HL-60/S4 treated with phorbol 12-myristate 13-acetate at 8.2 ng/mL for 4 days and 3 days (cell line): ENCODE measurements around the gene YKT6.

Experiments
- in situ Hi-C: fragments of 300-500 bp; cut with MboI; formaldehyde crosslinking; loops from 2 replicates; pipeline ENCODE4 v1.15.0; 2022; ENCODE audit warnings: low sequenced_read_pairs

YKT6 gene

DNA sequence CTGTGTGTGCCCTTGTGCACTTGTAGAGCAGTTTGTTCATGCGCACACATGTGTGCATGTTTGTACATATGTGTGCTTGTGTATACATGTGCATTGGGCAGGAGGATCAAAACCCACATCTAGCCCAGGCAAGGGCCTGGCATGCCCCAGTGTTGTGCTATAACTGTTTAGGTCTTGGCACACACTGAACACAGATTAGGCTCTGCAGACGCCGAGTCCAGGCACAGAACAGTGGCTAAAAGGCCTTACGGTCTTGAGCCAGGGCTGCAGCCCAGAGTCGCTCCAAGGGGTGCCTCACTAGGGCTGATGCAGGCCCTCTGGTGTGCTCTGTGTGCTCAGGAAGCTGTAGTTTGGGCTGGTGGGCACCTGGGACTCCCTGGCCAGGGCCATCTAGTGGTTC is 55.7 kb downstream of the YKT6 start:
- in situ Hi-C loops: no loop called here

DNA sequence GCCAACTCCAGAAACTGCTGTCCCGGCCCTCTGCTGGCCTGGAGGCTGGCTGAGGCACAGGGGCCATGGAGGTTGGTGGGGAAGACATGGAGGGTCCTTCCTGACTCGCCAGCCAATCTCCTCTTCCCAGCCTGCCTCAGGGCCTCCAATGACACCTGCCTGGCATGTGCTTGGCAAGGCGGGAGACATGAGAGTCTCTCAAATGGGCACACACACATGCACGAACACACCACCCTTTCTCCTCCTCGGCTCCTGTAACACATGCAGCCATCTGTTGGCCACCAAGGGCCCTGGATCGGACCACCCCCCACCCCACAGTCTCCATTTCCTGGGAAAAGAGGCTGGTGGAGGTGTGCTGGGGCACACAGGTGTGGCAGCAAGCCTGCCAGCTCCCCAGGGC is 56.4 kb downstream of the YKT6 start:
- in situ Hi-C loops: no loop called here

DNA sequence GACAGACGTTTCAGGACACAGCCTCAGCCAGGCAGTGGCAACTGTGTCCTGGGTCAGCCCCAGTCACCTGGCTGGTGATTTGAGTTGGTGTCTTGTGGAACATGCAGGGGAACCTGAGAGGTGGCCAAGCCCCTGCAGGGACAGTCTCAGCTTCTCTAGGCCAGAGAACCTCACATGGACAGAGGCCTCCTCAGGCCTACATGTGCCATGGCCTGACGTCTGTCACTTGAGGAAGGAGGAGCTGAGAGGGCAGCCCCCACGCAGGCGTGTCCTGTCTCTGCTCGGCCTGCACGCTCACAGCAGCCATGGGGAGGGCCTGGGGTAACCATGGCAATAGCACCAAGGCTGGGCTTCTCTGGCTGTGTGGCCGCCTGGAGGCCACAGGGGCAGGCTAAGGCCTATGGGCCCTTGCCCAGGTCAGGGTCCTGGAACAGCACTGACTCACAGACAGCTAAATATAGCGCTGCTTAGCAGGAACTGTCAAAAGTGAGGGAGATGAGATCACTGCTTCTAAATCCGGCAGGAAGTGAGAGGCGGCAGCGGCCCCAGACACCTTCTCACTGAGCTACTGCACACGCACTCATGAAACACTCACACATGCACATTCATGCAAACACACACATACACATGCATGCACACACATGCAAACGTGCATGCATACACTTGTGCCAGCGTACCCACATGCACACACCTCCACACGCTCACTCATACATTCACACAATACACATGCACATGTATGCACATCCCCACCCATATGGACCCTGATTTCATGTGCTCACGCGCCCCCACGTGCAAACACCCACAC is 57.0 kb downstream of the YKT6 start:
- in situ Hi-C loops: no loop called here

DNA sequence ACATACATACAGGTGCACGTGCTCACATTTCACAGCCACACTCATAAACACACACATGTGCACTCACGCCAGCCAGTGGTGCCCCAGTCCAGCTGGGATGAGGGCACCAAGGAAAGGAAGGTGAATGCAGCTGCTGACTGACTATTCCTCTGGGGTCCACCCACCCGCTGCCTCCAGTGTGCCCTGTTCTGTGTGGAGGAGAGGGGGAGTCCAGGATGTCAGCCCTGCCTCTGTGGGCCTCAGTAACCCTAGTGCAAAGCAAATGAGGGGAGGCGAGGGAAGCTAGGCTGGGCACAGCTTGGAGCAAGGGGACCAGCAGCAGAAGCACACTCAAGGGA is 57.6 kb downstream of the YKT6 start:
- in situ Hi-C loops: no loop called here

DNA sequence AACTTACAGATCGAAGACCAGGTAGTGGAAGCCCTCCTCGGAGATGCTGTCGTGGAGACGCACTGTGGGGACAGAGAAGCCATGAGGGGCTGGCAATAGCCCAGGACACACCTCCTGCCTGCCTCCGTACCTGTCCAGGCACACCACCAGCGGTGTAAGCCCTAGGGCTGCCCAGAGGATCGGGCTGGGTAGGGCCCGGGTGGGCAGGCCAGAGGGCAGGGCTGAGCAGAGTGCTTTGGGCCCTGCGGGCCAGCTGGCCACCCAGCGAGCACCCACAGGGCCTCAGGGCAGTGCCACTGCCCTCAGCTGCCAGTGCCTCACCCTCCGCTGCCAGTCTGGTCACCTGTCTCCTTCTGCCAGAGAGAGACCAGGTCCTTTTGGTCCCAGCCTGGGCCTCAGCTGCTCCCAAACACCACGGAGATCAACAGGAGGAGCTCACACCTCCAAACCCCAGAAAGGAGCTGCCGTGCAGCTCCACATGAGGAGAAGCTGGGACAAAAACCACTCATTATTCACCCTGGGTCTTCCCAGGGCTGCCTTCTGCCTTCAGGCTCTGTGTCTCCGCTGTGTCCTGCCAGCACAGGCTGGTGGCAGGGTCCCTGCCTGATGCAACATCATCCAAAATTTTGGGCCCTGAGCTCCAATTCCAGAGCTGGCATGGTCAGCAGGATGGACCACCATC is 58.2 kb downstream of the YKT6 start:
- in situ Hi-C loops: no loop called here

DNA sequence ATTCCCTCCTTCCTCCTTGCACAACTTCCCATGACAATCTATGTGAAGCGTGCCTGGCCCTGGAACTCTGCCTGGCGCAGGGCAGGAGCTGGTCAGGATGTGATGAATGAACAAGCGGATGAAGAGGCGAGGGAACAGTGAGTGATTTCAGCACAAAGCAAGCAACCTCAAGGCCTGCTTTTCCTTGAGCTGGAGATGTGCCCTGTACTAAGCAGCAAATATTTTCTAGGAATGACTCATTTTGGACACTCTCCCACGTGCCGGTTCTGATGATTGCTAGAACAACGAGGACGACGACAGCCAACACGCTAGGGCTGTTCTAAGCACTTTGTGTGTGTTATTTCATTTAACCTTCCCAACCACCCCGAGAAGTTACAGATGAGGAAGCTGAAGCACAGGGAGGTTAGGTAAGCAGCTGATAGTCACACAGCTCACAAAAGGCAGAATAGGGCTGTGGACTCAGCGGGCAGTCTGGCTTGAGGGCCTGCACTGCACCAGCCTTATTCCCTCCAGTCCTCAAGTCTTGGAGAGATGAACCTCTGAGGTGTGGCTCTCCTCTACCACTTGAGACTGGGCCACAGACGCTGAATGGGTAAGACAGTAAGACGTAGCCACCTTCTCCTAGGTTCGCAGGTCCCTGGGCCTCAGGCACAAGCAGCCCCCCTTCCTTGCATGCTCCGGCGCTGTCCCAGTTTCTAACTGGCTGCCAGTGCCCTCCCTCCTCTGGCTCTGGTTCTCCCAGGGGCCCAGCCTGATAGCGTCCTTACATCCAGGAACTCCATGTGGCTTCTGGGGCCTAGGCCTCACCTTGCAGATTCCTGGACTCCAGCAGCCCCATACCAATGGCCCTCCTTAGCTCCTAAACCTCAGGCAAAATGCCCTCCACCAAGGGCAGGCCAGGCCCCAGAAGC is 59.0 kb downstream of the YKT6 start:
- in situ Hi-C loops: no loop called here

DNA sequence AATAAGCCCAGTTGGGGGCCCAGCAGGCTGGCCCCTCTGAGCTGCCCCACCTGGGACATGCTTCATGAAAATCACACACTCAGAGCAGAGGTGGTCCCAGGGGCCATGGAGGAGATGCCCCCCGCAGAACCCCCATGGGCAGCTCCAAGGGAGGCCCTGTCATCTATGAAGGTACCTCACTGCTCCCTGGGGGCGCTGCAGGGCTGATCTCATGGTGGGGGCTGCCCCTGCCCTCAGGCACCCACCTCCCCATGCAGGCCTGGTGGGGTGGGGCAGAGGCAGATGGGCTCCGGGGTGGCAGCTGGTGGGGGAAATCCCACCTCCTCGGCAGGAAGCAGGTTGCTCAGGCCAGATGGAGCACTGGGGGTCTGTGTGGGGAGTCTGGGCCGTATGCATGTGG is 60.5 kb downstream of the YKT6 start:
- in situ Hi-C loops: no loop called here

DNA sequence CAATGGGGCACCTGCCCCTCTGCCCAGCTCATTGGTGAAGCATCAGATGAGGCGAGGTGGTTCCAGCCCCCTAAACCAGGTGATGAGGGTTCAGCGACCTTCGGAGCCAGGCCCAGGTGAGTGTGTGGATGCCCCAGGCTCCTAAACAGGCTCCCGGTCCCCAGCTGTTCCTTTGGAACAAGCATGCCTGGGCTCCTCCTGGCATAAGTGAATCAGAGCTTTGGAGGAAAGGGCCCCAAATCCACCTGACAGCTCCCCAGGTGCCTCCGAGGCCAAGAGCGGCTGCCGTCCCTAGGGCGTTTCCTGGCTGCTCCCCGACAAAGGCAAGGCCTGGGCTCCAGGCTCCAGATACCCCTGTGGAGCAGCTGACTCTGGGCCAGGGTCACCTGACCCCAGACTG is 61.3 kb downstream of the YKT6 start:
- in situ Hi-C loops: no loop called here

DNA sequence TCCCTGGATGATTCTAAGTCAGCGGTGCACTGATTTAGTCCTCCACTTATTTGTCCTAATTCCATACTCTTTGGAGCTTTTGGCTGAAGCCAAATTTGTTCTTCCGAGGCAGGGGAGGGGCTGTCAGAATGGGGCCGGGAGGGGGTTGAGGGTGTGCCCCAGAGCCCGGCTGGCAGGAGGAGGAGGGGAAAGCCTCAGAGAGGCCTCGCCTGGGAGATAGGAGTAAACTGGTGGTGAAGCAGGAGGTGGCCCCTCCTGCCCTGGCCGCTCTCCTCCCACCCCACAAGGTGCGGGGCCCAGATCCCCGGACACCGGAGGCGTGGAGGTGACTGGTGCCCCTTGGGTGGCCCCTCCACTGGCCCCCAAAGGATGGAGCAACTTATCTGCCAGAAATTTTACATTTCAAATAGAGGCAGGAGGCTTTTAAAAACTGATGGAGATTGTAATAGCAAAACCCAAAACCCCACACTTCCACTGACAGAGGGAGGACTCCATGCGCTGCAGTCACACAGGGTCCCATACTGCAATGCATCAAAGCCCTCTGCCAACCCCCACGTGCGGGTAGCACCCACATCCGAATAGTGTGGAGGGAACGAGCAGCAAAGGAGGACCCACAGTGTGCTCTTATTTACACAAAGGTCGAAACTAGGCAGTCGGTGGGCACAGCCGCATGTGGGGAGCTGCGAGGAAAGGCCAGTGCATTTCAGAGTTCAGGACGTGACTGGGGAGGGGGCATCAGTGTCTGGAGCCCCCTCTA is 62.7 kb downstream of the YKT6 start:
- in situ Hi-C loops: no loop called here
